SU-DHL-6 (cell line): Measurements from ENCODE around the gene FRAS1.
"Not testable (repeated sequence)": the region's sequence is repeated elsewhere in the genome, so short reads cannot be mapped to it uniquely, and the experiment has no call there.

ENCODE experiments used
- H2AFZ ChIP-seq: fragments of 200-600 bp; sonication (generic); 2 replicates; pipeline ENCODE4 v1.6.1; 2014; ENCODE audit warnings: low read depth, mild to moderate bottlenecking, moderate library complexity, mixed read lengths, antibody characterized with exemption, low read length; ENCODE audit not compliant: severe bottlenecking
- H3F3A ChIP-seq: fragments of 200-600 bp; shearing (Covaris generic); 2 replicates; pipeline ENCODE4 v1.6.0; 2016; ENCODE audit warnings: antibody characterized with exemption, mild to moderate bottlenecking; ENCODE audit not compliant: insufficient read depth
- H3K27ac ChIP-seq: fragments of 200-600 bp; sonication (generic); 2 replicates; pipeline ENCODE4 v1.5.1; 2016; ENCODE audit warnings: low read depth, mild to moderate bottlenecking, low read length, moderate library complexity, mixed read lengths
- H3K27me3 ChIP-seq: fragments of 200-600 bp; sonication (generic), shearing (Covaris generic); 2 replicates; pipeline ENCODE4 v1.6.0; 2014; ENCODE audit warnings: mild to moderate bottlenecking, low read length
- H3K36me3 ChIP-seq: fragments of 200-600 bp; sonication (generic); 2 replicates; pipeline ENCODE4 v1.6.1; 2014; ENCODE audit warnings: mild to moderate bottlenecking, low read length, mixed read lengths
- H3K4me2 ChIP-seq: fragments of 300-600, 200-600 bp; shearing (Covaris generic), sonication (generic); 2 replicates; pipeline ENCODE4 v1.6.0; 2014; ENCODE audit warnings: low read length, low read depth, mild to moderate bottlenecking; ENCODE audit not compliant: poor library complexity, severe bottlenecking
- H3K4me3 ChIP-seq: fragments of 200-600 bp; sonication (generic); 2 replicates; pipeline ENCODE4 v1.5.1; 2014; ENCODE audit warnings: antibody characterized with exemption, low read length, mild to moderate bottlenecking, mixed read lengths; ENCODE audit not compliant: insufficient read depth, poor library complexity, severe bottlenecking
- H3K79me2 ChIP-seq: fragments of 200-600 bp; sonication (generic); 2 replicates; pipeline ENCODE4 v1.6.1; 2014; ENCODE audit warnings: mild to moderate bottlenecking, low read length, moderate library complexity; ENCODE audit not compliant: insufficient read depth
- H3K9ac ChIP-seq: fragments of 200-600 bp; sonication (generic); 2 replicates; pipeline ENCODE4 v1.7.0; 2014; ENCODE audit warnings: mild to moderate bottlenecking, low read length
- H3K9me2 ChIP-seq: fragments of 200-600 bp; sonication (generic); replicated peaks from 2 replicates; pipeline ENCODE4 v1.6.1; 2014; ENCODE audit warnings: low read length; ENCODE audit not compliant: insufficient read depth
- H3K9me3 ChIP-seq: fragments of 200-600 bp; sonication (generic); 2 replicates; pipeline ENCODE4 v1.6.1; 2014; ENCODE audit warnings: low read length, mixed read lengths; ENCODE audit not compliant: insufficient read depth
- H4K20me1 ChIP-seq: fragments of 200-600 bp; sonication (generic); 2 replicates; pipeline ENCODE4 v1.6.1; 2014; ENCODE audit warnings: low read depth, mild to moderate bottlenecking, antibody characterized with exemption, low read length, moderate library complexity, mixed read lengths
- EZH2phosphoT487 ChIP-seq: fragments of 200-600 bp; sonication (generic), shearing (Covaris generic); conservative IDR thresholded peaks from 2 replicates; pipeline ENCODE4 v1.6.1; 2018; ENCODE audit warnings: mild to moderate bottlenecking, antibody characterized with exemption, low read length, moderate library complexity, mixed read lengths
- TF ChIP-seq, protein P1 (sequence below): fragments of 200-600 bp; sonication (generic); IDR thresholded peaks from one replicate; pipeline ENCODE4 v1.5.1; 2017; ENCODE audit warnings: antibody characterized with exemption, mild to moderate bottlenecking, low read length, moderate library complexity; ENCODE audit not compliant: insufficient read depth, poor library complexity, severe bottlenecking

Gene FRAS1

GRCh38 chr4:78267790-78268189 lies 210.7 kb downstream of the FRAS1 start:
- H3K9me3 ChIP-seq, result no peaks in the 10 kb centered on the region
- H3K27ac ChIP-seq, result no peak overlapping the region
- H3K4me3 ChIP-seq, result no peak overlapping the region
- H3K4me2 ChIP-seq, result no peak overlapping the region
- H3K9me2 ChIP-seq, result no peaks in the 10 kb centered on the region
- H3K36me3 ChIP-seq, result no peaks in the 10 kb centered on the region
- H4K20me1 ChIP-seq, result no peaks in the 10 kb centered on the region
- no peak overlapping the region for H2AFZ ChIP-seq
- no peaks in the 10 kb centered on the region for H3K79me2 ChIP-seq
- H3K27me3 ChIP-seq, result no peaks in the 10 kb centered on the region
- no peak overlapping the region for H3K9ac ChIP-seq
- no peak for TF ChIP-seq EZH2phosphoT487
- TF ChIP-seq, protein P1, sequence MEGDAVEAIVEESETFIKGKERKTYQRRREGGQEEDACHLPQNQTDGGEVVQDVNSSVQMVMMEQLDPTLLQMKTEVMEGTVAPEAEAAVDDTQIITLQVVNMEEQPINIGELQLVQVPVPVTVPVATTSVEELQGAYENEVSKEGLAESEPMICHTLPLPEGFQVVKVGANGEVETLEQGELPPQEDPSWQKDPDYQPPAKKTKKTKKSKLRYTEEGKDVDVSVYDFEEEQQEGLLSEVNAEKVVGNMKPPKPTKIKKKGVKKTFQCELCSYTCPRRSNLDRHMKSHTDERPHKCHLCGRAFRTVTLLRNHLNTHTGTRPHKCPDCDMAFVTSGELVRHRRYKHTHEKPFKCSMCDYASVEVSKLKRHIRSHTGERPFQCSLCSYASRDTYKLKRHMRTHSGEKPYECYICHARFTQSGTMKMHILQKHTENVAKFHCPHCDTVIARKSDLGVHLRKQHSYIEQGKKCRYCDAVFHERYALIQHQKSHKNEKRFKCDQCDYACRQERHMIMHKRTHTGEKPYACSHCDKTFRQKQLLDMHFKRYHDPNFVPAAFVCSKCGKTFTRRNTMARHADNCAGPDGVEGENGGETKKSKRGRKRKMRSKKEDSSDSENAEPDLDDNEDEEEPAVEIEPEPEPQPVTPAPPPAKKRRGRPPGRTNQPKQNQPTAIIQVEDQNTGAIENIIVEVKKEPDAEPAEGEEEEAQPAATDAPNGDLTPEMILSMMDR, result no peak
- no peaks in the 10 kb centered on the region for H3F3A ChIP-seq

- H3K4me2 ChIP-seq, result no peak overlapping the region
- no peak overlapping the region for H3K27ac ChIP-seq
Measured at GRCh38 chr4:78268597-78268996, 211.5 kb downstream of the FRAS1 start.

DNA sequence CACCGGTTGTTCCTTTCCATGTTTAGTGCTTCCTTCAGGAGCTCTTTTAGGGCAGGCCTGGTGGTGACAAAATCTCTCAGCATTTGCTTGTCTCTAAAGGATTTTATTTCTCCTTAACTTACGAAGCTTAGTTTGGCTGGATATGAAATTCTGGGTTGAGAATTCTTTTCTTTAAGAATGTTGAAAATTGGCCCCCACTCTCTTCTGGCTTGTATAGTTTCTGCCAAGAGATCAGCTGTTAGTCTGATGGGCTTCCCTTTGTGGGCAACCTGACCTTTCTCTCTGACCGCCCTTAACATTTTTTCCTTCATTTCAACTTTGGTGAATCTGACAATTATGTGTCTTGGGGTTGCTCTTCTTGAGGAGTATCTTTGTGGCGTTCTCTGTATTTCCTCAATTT lies 218.3 kb downstream of the FRAS1 start:
- not testable (repeated sequence) for H3K4me3 ChIP-seq, H2AFZ ChIP-seq, H3K9me3 ChIP-seq, H3F3A ChIP-seq, H3K27ac ChIP-seq, H3K79me2 ChIP-seq, H3K9me2 ChIP-seq, H3K27me3 ChIP-seq, H4K20me1 ChIP-seq, H3K4me2 ChIP-seq, H3K9ac ChIP-seq, H3K36me3 ChIP-seq

More at GRCh38 chr4:78268597-78268996, 211.5 kb downstream of the FRAS1 start:
- Histone ChIP-seq H3K79me2 (no peaks in the 10 kb centered on the region), H3K27me3 (no peaks in the 10 kb centered on the region), H3K36me3 (no peaks in the 10 kb centered on the region), H2AFZ (no peak overlapping the region), H3K9ac (no peak overlapping the region), H4K20me1 (no peaks in the 10 kb centered on the region), H3K4me3 (no peak overlapping the region), H3F3A (no peaks in the 10 kb centered on the region), H3K9me2 (no peaks in the 10 kb centered on the region), H3K9me3 (no peaks in the 10 kb centered on the region)
- TF ChIP-seq EZH2phosphoT487, result no peak
- TF ChIP-seq, protein P1, result no peak

GRCh38 chr4:78286281-78286680 lies 229.2 kb downstream of the FRAS1 start:
- H4K20me1 ChIP-seq, result no peaks in the 10 kb centered on the region
- H3K36me3 ChIP-seq, result no peaks in the 10 kb centered on the region
- no peaks in the 10 kb centered on the region for H3K79me2 ChIP-seq
- H3F3A ChIP-seq, result no peaks in the 10 kb centered on the region
- no peak overlapping the region for H3K4me3 ChIP-seq
- no peaks in the 10 kb centered on the region for H3K9me2 ChIP-seq
- no peak overlapping the region for H2AFZ ChIP-seq
- TF ChIP-seq, protein P1, result no peak
- TF ChIP-seq EZH2phosphoT487, result no peak
- H3K9ac ChIP-seq, result no peak overlapping the region
- H3K27me3 ChIP-seq, result no peaks in the 10 kb centered on the region
- no peak overlapping the region for H3K27ac ChIP-seq
- no peak overlapping the region for H3K4me2 ChIP-seq
- no peaks in the 10 kb centered on the region for H3K9me3 ChIP-seq
